ENCODE data around the gene MX2. TPM values are rescaled to one million over a fixed set of nuclear protein-coding genes. Genes with fewer than 3 reads are reported as not detected.

The MX2 gene
- total and polyA plus RNA-seq, 2 experiments from 2014 or later = 5.4 to 9.2 TPM

GRCh38 chr21:41445465-41445862, 83.6 kb downstream of the MX2 start (continued):
- TF ChIP-seq ETS1 (IDR thresholded peaks at IDR 0.05) (no peak), EZH2 (IDR thresholded peaks at IDR 0.05; ENCODE audit: low read depth, unreplicated experiment) (no peak), ZNF331 (CRISPR knock-in tag; IDR thresholded peaks at IDR 0.05; ENCODE audit: low read depth) (no peak), STAT1 (IDR thresholded peaks at IDR 0.05; ENCODE audit: unreplicated experiment) (no peak), REST (IDR thresholded peaks at IDR 0.05; ENCODE audit: unreplicated experiment) (no peak), ZNF114 (CRISPR knock-in tag; IDR thresholded peaks at IDR 0.05) (no peak), JUNB (IDR thresholded peaks at IDR 0.05; ENCODE audit: unreplicated experiment) (no peak), CREB1 (CRISPR knock-in tag; IDR thresholded peaks at IDR 0.05; ENCODE audit: low read depth) (no peak), NANOG (IDR thresholded peaks at IDR 0.05; ENCODE audit: borderline replicate concordance) (no peak)

DNA sequence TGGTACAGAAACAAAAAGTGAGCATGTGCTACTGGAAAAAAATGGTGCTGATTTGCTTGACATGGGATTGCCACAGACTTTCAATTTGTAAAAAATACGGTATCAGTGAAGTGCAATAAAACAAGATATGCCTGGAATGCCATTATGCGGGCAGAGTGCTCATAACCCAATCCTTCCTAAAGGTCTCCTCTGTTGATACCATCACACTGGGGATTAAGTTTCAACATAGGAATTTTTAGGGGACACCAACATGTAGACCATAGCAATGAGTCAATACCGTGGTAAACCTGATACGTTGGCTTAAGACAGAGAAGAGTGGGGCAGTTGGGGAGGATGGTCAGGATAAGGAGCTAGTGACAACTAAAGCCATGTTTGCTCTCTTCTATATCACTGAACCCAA, 84.8 kb downstream of the MX2 start:
- H3K27ac ChIP-seq (ENCODE audit: low read depth) = no peak overlapping the region
- no peak overlapping the region for H2AFZ ChIP-seq
- H3K27me3 ChIP-seq (ENCODE audit: insufficient read depth) = no peaks in the 10 kb centered on the region
- no peaks in the 10 kb centered on the region for H3K79me2 ChIP-seq (replicated peaks; ENCODE audit: insufficient read depth)
- H3K4me1 Mint-ChIP-seq = 0 out of 3 replicates have a peak, but pooled peaks cover 4% of the 10 kb centered on the region
- no peak for ATAC-seq
- H3K27me3 Mint-ChIP-seq (ENCODE audit: insufficient read depth, low read depth, poor library complexity) = peaks cover 3% of the 10 kb centered on the region
- no peak overlapping the region for H3K4me3 Mint-ChIP-seq
- H3K9me2 ChIP-seq (ENCODE audit: insufficient read depth) = peaks cover 4% of the 10 kb centered on the region; the same call in 1 of the 2 replicates
- no peak overlapping the region for H3K4me2 ChIP-seq
- H4K20me1 ChIP-seq (replicated peaks; ENCODE audit: insufficient read depth) = no peaks in the 10 kb centered on the region
- H3F3A ChIP-seq (replicated peaks; ENCODE audit: low read depth) = no peaks in the 10 kb centered on the region
- no peak overlapping the region for H3K4me3 ChIP-seq
- no peaks in the 10 kb centered on the region for H3K9me3 Mint-ChIP-seq
- no peaks in the 10 kb centered on the region for H3K4me1 ChIP-seq (ENCODE audit: insufficient read depth)
- no peaks in the 10 kb centered on the region for H3K36me3 ChIP-seq (ENCODE audit: insufficient read depth)
- H3K36me3 Mint-ChIP-seq (ENCODE audit: low read depth) = peaks cover 7% of the 10 kb centered on the region; the same call in 2 of the 3 replicates
- DNase-seq (ENCODE audit: low spot score) = no peak
- no peak overlapping the region for H3K27ac Mint-ChIP-seq
- TF ChIP-seq JUNB (IDR thresholded peaks at IDR 0.05; ENCODE audit: unreplicated experiment) (no peak), EZH2phosphoT487 (IDR thresholded peaks at IDR 0.05; ENCODE audit: unreplicated experiment) (no peak), ZNF462 (CRISPR knock-in tag; IDR thresholded peaks at IDR 0.05) (no peak), ZNF114 (CRISPR knock-in tag; IDR thresholded peaks at IDR 0.05) (no peak), STAT1 (IDR thresholded peaks at IDR 0.05; ENCODE audit: unreplicated experiment) (no peak), CREB1 (CRISPR knock-in tag; IDR thresholded peaks at IDR 0.05; ENCODE audit: low read depth) (no peak), ZNF331 (CRISPR knock-in tag; IDR thresholded peaks at IDR 0.05; ENCODE audit: low read depth) (no peak), NANOG (IDR thresholded peaks at IDR 0.05; ENCODE audit: borderline replicate concordance) (no peak)
- TF ChIP-seq, protein P1, sequence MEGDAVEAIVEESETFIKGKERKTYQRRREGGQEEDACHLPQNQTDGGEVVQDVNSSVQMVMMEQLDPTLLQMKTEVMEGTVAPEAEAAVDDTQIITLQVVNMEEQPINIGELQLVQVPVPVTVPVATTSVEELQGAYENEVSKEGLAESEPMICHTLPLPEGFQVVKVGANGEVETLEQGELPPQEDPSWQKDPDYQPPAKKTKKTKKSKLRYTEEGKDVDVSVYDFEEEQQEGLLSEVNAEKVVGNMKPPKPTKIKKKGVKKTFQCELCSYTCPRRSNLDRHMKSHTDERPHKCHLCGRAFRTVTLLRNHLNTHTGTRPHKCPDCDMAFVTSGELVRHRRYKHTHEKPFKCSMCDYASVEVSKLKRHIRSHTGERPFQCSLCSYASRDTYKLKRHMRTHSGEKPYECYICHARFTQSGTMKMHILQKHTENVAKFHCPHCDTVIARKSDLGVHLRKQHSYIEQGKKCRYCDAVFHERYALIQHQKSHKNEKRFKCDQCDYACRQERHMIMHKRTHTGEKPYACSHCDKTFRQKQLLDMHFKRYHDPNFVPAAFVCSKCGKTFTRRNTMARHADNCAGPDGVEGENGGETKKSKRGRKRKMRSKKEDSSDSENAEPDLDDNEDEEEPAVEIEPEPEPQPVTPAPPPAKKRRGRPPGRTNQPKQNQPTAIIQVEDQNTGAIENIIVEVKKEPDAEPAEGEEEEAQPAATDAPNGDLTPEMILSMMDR (conservative IDR thresholded peaks at IDR 0.05; ENCODE audit: low read depth in 2 of 2) = no peak
